Activated CD4-positive, CD25-positive, alpha-beta regulatory T cell treated with anti-CD3 and anti-CD28 coated beads, Interleukin-2, amount 50 U/mL, for 24 hours (primary cell): Measurements from ENCODE around the gene LRRC8C.
"Not testable (repeated sequence)": the region's sequence is repeated elsewhere in the genome, so short reads cannot be mapped to it uniquely, and the experiment has no call there.

Experiments used
- ATAC-seq, 2 donors: fragments of 150-1000 bp; cut with Tn5 transposase; one replicate each; pipeline ENCODE4 v1.10.0; 2021; ENCODE audit warnings: mild to moderate bottlenecking in 1 of 2, moderate library complexity in 1 of 2

The LRRC8C gene

DNA sequence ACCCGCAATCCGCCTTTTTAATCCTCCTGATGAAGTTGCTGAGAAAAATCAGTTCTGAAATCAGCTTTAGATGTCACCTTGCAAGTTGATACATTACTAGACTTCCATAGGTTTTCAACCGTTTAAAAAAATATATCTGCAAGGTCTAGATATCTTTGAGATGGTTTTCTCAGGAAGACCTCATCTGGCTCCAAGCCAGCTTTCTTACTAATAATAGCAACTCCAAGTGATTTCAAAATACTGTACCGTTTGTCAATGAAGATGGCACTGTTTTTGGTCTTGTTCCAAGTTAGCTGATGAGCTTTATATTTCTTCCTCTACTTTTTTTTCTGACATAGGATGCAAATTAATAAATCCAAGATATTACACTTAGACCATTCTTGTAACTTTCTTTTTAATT is 40.3 kb downstream of the LRRC8C start:
- no peak for ATAC-seq

GRCh38 chr1:89675677-89676076 is 42.8 kb downstream of the LRRC8C start:
- ATAC-seq = peak; percentile 42 to 54

DNA sequence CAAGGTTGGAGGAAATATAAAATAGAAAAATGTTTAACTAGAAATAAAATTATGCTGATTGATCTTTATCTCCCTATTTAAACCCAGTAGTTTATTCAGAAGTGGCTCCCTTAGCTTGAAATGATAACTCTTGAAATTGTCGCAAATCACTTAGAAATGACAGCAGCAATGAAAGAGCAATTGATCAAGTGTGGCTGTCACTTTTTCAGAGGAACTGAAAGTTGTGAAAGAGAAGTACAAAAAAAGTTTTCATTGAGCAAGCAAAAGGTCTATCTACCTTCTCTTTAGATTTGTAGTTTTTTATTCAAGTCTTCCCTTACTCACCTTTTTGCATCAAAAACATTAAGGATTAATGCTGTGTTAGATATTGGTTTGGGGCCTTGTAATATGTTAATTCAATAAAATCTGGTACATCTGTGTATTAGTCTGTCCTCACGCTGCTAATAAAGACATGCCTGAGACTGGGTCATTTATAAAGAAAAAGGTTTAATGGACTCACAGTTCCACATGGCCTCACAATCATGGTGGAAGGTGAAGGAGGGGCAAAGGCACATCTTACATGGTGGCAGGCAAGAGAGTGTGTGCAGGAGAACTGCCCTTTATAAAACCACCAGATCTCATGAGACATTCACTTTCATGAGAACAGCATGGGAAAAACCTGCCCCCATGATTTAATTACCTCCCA is 48.3 kb downstream of the LRRC8C start:
- no peak for ATAC-seq

- no peak for ATAC-seq
These were observed 49.7 kb downstream of the LRRC8C start for GRCh38 chr1:89682611-89683010.

- no peak for ATAC-seq
These were observed 52.5 kb downstream of the LRRC8C start for GRCh38 chr1:89685461-89685860.

DNA sequence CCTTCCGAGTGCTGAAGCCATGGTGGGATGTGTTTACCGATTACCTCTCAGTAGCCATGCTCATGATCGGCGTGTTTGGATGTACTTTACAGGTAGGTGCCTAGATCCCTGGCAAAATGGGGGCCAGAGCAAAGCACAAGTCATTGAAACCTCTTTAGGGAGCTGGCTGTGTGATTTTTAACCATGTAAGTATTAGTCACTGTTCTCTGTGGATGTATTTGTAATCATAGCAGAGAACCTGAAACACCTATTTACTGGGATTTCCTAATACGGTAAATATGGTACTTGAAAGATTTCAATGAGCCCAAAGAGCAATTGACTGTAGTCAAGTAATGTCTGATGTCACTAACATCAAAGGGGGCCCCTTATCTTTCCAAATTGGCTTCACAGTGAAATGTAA is 53.6 kb downstream of the LRRC8C start:
- peak; percentile 57 to 66 for ATAC-seq

DNA sequence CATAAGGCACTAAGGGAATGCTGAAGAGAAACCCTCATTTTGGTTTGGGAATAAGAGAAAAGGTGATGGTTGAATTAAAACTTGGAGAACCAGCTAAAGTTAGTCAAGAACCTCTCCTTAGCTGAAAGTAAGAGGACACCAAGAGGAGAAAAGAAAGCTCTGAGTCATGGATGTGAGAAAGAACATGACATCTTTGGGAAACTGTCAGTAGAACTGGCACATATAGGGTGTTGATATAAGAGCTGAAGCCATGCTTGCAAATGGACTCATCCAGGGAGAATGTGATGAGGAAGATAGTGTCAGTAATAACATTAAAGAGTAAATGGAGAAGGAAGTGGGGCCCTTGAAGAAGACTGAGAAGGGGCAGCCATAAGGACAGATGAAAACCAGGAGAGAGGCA is 54.3 kb downstream of the LRRC8C start:
- peak in 1 of 2 donors; percentile 8 for ATAC-seq

GRCh38 chr1:89688607-89689006 is 55.7 kb downstream of the LRRC8C start:
- peak; percentile 68 to 70 for ATAC-seq

- no peak for ATAC-seq
These were observed 56.3 kb downstream of the LRRC8C start for GRCh38 chr1:89689234-89689633.

DNA sequence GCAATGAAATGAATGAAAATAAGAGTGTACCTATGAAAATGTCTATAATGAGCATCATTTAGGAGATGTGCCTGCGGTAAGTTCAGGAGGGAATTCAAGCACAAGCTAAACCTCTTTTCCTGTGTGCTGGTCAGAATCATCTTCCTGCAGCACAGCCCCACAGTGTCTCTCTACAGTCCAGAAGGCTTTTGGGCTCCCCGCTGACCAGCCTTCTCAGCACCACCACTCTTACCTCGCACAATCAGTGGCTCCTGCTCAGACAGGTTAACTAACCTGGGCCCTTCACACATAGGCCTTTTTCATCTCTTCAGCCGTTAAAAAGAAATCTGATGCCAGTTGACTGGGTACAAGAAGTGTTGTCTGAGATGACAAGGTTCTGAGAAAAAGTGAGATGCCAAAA is 57.7 kb downstream of the LRRC8C start:
- no peak for ATAC-seq

DNA sequence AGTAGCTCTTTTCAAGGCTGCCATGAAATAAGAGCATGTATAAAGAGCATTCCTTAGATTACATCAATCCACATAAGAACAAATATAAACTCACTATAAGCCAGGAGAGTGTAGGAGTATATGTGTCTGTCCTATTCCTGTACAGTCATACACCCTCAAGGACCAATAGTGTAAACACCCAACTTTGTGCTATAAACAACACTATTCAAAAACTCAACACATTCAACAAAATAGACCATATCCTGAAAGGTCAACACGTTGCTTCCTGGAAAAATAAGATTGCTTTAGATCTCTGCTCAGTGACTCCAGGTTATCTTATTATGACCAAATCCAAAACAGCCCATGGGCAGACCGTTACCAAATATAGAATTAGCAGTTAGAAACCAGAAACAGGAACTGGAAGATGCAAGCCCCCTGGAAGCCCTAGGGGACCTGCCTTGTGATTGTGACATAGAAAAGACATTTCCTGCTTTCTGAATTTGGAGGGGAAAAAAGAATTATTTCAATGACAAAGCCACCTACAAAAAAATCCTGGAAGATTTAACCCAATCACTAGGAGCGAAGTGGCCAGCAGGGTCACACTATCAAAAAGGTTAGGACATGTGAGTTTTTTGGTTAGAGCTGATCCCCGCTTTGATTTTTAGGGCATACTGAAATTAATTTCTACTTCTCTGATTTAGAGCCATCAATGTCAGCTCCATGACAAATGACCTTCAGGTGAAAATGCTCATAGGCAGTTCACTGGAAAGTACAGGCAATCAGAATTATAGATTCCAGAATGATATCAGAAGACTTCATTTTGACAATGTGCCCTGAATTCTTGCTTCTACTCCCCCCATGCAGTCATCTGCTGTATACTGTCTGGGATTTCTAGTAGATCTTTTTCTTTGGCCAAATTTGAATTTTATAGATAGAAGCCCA is 59.9 kb downstream of the LRRC8C start:
- peak in 1 of 2 donors; percentile 16 for ATAC-seq

- peak; percentile 24 to 25 for ATAC-seq
These were observed 62.9 kb downstream of the LRRC8C start for GRCh38 chr1:89695847-89696246.

DNA sequence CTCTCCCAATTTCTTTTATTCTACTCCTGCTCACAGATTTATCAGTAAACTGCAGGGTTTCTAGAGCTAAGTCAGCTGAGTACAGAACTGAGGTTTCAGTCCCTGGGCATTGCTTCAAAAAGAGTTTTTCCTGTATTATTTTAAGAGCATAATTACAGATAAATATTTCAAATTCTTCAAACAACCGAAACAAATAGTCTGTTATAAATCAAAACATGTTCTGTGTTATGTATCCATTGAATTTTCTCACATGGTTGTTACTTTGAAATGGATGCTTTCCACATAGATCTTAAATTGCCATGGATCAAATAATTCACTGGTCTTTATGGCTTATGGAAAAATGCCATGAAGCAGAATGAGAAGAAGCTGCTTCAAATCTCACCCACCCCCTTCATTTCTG is 64.5 kb downstream of the LRRC8C start:
- ATAC-seq = no peak

DNA sequence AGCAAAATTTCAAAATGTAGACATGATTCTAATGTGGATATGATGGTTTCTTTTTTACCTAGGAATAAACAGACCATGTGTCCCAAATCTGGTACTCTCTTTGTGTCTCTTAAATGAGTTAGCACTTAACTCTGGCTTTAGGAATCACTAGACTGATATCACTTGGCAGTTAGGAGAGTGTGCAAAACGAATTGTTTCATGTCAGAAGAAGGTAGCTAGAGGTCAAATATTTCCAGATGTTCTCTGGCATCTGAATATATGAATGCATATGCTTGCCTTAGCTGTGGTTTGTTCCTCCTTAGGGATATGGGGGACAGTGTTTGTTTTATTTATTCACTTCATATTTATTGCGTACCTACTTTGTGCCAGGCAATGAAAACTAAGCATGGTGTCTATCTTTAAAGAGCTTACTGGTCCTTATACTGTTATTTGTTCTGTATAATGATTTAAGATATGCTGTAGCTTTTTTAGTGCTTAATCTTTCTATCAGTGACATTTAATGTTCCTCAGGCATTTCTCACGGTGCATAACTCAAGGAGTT is 65.2 kb downstream of the LRRC8C start:
- ATAC-seq = no peak

- no peak for ATAC-seq
These were observed 65.7 kb downstream of the LRRC8C start for GRCh38 chr1:89698624-89699023.

DNA sequence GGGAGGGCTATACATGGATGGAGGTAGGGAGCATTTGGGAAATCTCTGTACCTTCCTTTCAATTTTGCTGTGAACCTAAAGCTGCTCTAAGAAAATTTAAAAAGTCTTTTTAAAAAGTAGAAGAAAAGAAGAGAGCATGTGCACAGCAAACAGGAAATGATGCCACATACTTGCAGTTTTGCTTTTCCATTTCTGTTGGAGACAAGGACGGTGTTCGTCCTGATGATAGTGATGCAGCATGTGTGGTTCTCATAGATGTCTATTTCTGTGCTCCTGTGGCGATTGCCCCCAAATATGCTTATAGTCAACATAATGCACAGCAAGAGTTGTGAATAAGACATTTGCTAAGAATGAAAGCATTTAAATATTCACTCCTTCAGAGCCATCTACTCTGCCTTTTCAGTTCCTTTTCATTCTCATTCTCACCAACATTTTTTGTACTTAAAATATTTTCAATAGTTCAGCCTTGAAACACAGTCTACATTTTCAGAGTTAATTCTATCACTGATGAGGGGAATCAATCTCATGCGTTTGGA is 66.6 kb downstream of the LRRC8C start:
- peak; percentile 18 to 31 for ATAC-seq

GRCh38 chr1:89701746-89702241 is 68.9 kb downstream of the LRRC8C start:
- peak; percentile 77 to 84 for ATAC-seq

GRCh38 chr1:89702520-89703045 is 69.7 kb downstream of the LRRC8C start:
- ATAC-seq = no peak

DNA sequence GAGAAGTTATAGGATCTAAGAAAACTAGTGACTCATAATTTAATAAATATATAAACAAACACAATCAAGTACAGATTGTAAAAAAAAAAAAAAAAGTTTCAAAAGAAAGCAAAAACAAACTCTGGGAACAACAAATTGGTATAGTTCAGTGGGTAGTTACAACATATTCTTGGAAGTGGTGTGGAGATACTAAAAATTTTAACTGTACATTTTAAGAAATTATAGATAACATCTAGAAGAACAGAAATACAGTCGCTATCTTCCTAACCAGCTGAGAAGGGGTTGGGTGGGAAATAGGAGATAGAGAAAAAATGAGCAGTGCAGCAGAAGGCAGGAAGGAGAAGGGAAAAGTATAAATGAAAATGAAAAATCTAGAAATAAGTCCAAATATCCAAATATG is 70.5 kb downstream of the LRRC8C start:
- no peak for ATAC-seq

DNA sequence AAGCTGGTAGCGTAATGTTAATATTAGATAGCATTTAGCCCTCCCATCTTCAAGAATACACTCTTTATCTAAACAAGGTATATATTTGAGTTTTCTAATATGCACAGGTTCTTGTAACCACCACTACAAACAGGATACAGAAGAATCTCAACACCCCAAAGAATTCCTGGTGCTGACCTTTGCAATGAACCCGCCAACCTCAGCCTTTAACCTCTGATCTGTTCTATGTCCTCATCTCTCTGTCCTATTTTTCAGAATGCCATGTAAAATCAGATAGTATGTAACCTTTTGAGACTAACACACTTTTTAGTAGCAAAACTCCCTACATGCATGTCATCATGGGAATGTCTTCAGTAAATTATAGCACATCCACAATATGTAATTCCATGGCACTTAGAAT is 71.1 kb downstream of the LRRC8C start:
- ATAC-seq = no peak

DNA sequence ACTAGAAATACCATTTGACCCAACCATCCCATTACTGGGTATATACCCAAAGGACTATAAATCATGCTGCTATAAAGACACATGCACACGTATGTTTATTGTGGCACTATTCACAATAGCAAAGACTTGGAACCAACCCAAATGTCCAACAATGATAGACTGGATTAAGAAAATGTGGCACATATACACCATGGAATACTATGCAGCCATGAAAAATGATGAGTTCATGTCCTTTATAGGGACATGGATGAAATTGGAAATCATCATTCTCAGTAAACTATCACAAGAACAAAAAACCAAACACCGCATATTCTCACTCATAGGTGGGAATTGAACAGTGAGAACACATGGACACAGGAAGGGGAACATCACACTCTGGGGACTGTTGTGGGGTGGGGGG is 72.0 kb downstream of the LRRC8C start:
- ATAC-seq = not testable (repeated sequence)

DNA sequence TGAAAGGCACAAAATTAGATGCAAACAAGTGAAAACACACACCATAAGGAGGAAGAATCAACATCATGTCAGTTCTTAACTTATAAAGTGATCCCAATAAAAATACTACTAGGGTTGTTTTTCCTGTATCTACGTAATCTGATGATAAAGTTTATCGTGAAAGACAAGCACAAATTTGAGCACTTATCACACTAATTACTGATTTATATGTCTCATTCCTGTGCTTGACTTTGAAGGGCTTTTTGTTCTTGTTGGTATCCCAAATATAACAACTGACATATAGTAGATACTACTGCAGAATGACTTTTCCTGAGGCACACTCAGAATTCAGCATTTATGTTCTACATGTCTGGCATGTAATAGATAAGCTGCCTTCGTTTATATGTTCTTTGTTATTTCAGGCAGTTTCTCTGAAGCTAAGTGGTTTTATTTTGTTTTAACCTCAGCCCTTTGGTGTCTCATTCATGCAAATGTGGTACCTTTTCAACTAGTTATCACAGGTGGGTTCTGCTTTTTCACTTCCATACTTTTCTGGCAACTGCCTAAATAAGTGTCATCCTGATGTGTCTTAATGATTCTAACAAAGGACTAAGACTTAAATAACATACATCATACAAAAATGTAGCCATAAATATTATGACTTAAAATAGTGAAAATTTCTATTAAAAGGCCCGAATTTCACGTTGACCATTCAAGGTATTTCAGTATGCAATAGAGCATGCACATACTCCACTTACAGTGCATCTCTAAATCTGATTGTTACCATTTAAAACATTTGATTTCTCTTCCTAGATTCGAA is 73.2 kb downstream of the LRRC8C start:
- ATAC-seq = no peak
